ENCODE data around the gene RIN2.

RIN2 gene

GRCh38 chr20:19760371-19760721 is 2.3 kb downstream of the RIN2 start:
- TF ChIP-seq, protein P1, sequence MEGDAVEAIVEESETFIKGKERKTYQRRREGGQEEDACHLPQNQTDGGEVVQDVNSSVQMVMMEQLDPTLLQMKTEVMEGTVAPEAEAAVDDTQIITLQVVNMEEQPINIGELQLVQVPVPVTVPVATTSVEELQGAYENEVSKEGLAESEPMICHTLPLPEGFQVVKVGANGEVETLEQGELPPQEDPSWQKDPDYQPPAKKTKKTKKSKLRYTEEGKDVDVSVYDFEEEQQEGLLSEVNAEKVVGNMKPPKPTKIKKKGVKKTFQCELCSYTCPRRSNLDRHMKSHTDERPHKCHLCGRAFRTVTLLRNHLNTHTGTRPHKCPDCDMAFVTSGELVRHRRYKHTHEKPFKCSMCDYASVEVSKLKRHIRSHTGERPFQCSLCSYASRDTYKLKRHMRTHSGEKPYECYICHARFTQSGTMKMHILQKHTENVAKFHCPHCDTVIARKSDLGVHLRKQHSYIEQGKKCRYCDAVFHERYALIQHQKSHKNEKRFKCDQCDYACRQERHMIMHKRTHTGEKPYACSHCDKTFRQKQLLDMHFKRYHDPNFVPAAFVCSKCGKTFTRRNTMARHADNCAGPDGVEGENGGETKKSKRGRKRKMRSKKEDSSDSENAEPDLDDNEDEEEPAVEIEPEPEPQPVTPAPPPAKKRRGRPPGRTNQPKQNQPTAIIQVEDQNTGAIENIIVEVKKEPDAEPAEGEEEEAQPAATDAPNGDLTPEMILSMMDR (IDR thresholded peaks at IDR 0.05) = no peak

DNA sequence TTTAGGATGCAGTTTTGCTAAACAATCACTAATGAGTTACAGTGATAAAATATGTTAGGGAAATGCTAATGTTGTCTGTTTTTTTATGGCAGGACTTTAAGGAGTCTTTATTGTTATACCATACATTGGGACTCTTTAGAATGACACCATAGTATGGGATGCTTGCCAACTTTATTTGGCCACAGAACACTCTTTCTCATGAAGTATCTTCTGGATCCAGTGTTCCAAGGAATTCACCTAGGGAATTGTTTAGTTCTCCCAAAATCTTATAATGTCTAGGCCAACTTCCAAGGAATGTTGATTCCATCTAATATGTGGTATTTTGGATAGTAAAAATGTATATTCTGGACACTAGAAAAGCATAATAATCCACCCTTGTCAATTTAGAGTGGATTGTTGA is 3.3 kb downstream of the RIN2 start:
- TF ChIP-seq, protein P1 (IDR thresholded peaks at IDR 0.05) = no peak

DNA sequence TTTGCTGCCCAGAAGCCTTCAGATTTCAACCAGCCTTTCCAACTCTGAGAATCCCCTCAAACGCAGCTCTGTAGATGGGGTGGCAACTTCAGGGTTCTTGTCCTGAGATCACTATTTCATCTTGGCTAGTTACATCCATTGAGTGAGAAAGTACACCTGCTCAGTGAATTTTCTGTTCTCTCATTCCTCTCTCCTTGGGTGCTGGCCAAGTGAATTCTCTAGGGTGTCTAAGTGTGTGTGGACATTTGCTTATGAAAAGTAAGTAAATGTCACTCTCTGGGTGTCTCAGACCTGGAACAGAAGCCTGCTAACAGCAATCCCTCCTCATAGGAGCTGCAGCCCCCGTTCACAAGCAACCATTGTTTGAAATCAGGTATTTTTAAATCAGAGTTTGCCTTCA is 3.8 kb downstream of the RIN2 start:
- TF ChIP-seq, protein P1 (IDR thresholded peaks at IDR 0.05) = no peak

DNA sequence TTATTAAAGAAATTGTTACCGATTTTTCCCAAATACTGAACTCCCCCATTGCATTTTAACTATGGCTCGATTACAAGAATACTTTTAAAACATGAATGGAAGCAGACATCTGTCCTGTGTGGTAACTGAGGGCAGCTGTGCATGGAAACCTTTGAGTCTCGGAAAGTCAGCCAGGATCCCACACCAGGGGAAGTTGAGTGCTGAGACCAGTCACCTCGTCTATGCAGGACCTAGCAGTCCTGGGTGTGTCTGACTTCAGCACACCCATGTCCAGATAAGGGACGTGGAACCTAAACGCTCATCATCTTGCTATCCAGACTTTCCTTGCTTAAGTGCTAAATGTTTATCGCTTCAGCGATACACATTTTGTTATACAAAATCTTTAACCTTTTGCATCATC is 6.1 kb downstream of the RIN2 start:
- TF ChIP-seq, protein P1 (IDR thresholded peaks at IDR 0.05) = no peak

DNA sequence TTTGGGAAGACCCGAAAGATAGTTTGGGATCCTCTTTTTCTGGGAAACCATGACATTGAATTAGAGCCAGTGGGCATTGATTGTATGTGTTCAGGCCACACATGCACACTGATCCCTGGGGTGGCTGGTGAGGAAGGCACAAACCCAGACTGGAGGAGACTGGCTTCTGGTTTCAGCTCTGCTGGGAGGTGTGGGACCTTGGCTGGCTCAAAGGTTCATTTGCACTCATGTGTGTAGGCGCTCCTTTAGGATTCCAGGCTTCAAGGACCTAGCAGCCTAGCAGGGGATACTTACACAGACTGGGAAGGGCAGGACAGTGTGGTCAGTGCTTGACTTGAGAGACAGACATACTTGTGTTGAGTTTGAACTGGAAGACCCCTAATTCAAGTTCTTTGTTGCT is 7.2 kb downstream of the RIN2 start:
- TF ChIP-seq, protein P1 (IDR thresholded peaks at IDR 0.05) = no peak

DNA sequence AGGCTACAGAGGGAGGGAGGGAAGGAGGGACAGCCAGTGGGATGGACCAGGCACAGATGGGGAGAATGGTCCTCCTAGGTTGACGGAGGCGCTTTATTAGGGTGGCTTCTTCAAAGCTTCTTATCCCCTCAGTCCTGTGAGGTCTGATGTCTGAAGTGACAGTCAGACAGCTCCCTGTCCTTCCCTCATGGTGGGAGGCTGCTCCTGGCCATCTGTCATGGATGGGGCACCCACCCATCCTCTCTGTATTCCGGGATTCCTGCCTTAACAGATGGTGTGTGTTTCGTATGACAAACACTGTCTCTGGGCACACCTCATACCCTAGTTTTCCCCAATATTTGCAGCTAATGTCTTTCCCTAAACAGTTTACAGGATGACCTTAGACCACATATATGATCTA is 7.9 kb downstream of the RIN2 start:
- TF ChIP-seq, protein P1 (IDR thresholded peaks at IDR 0.05) = no peak

GRCh38 chr20:19767070-19767469 is 9.0 kb downstream of the RIN2 start:
- TF ChIP-seq, protein P1 (IDR thresholded peaks at IDR 0.05) = no peak

- TF ChIP-seq, protein P1 (IDR thresholded peaks at IDR 0.05) = no peak
These were observed 10.3 kb downstream of the RIN2 start for GRCh38 chr20:19768325-19768842.
